Measurements from ENCODE around the gene AGBL4. TPM values are rescaled to one million over a fixed set of nuclear protein-coding genes. Genes with fewer than 3 reads are reported as not detected.

The AGBL4 gene
- total RNA-seq, 4 donors from 2014 or later = not detected

- intact Hi-C loops (cut with DNase I; ENCODE audit: low total_unique reads) (no loop called here), in situ Hi-C loops (cut with MboI; ENCODE audit: low sequenced_read_pairs in 4 of 4) (no loop called here)
- Histone ChIP-seq H3K27ac (no peak overlapping the region), H3K4me3 (no peak overlapping the region), H3K9me3 (no peaks in the 10 kb centered on the region), H3K36me3 (no peaks in the 10 kb centered on the region), H3K4me1 (no peaks in the 10 kb centered on the region), H3K27me3 (no peaks in the 10 kb centered on the region)
- no peak for DNase-seq
- ATAC-seq = no peak
- TF ChIP-seq CTCF (IDR thresholded peaks at IDR 0.05 in 4 of 5, conservative IDR thresholded peaks at IDR 0.05 in 1 of 5) (no peak), POLR2A (IDR thresholded peaks at IDR 0.05) (no peak)
Measured at GRCh38 chr1:49251019-49251784, 772.6 kb downstream of the AGBL4 start.

- ATAC-seq (no peak), DNase-seq (no peak)
- intact Hi-C loops (cut with DNase I; ENCODE audit: low total_unique reads) (no loop called here), in situ Hi-C loops (cut with MboI; ENCODE audit: low sequenced_read_pairs in 4 of 4) (no loop called here)
- H3K27me3 ChIP-seq = no peaks in the 10 kb centered on the region
- H3K4me1 ChIP-seq = no peaks in the 10 kb centered on the region
- TF ChIP-seq CTCF (IDR thresholded peaks at IDR 0.05 in 4 of 5, conservative IDR thresholded peaks at IDR 0.05 in 1 of 5) = no peak
- no peak for TF ChIP-seq POLR2A (IDR thresholded peaks at IDR 0.05)
- no peak overlapping the region for H3K27ac ChIP-seq
- H3K4me3 ChIP-seq = no peak overlapping the region
- no peaks in the 10 kb centered on the region for H3K36me3 ChIP-seq
- no peaks in the 10 kb centered on the region for H3K9me3 ChIP-seq
Measured at GRCh38 chr1:49240709-49241221, 783.0 kb downstream of the AGBL4 start.

GRCh38 chr1:49234988-49235387 is 788.8 kb downstream of the AGBL4 start:
- in situ Hi-C loops (cut with MboI; ENCODE audit: low sequenced_read_pairs in 4 of 4) (no loop called here), intact Hi-C loops (cut with DNase I; ENCODE audit: low total_unique reads) (no loop called here)
- ATAC-seq = no peak
- H3K4me1 ChIP-seq = no peaks in the 10 kb centered on the region
- no peaks in the 10 kb centered on the region for H3K9me3 ChIP-seq
- no peak for DNase-seq
- H3K36me3 ChIP-seq = no peaks in the 10 kb centered on the region
- H3K27me3 ChIP-seq = no peaks in the 10 kb centered on the region
- H3K4me3 ChIP-seq = no peak overlapping the region
- no peak for TF ChIP-seq POLR2A (IDR thresholded peaks at IDR 0.05)
- TF ChIP-seq CTCF (IDR thresholded peaks at IDR 0.05 in 4 of 5, conservative IDR thresholded peaks at IDR 0.05 in 1 of 5) = no peak
- no peak overlapping the region for H3K27ac ChIP-seq

- no peak overlapping the region for H3K4me3 ChIP-seq
- no peaks in the 10 kb centered on the region for H3K9me3 ChIP-seq
- ATAC-seq = no peak
- TF ChIP-seq CTCF (IDR thresholded peaks at IDR 0.05 in 4 of 5, conservative IDR thresholded peaks at IDR 0.05 in 1 of 5) (no peak), POLR2A (IDR thresholded peaks at IDR 0.05) (no peak)
- intact Hi-C loops (cut with DNase I; ENCODE audit: low total_unique reads) = no loop called here
- no peaks in the 10 kb centered on the region for H3K36me3 ChIP-seq
- H3K4me1 ChIP-seq = no peaks in the 10 kb centered on the region
- no peaks in the 10 kb centered on the region for H3K27me3 ChIP-seq
- in situ Hi-C loops (cut with MboI; ENCODE audit: low sequenced_read_pairs in 4 of 4) = no loop called here
- H3K27ac ChIP-seq = no peak overlapping the region
- DNase-seq = no peak
Measured at GRCh38 chr1:49229555-49229954, 794.2 kb downstream of the AGBL4 start.
